PC-9 (cell line): Measurements from ENCODE around the gene CLCN1.

ENCODE experiments used
- EZH2 ChIP-seq: fragments of 200-600 bp; sonication (generic); IDR thresholded peaks from 2 replicates; pipeline ENCODE4 v1.8.0; 2017; ENCODE audit warnings: antibody characterized with exemption, low read depth
- TF ChIP-seq, protein P1 (sequence below): fragments of 200-600 bp; sonication (generic); conservative IDR thresholded peaks from 2 replicates; pipeline ENCODE4 v1.6.1; 2017; ENCODE audit warnings: mixed run types, antibody characterized with exemption, mild to moderate bottlenecking, moderate library complexity

DNA sequence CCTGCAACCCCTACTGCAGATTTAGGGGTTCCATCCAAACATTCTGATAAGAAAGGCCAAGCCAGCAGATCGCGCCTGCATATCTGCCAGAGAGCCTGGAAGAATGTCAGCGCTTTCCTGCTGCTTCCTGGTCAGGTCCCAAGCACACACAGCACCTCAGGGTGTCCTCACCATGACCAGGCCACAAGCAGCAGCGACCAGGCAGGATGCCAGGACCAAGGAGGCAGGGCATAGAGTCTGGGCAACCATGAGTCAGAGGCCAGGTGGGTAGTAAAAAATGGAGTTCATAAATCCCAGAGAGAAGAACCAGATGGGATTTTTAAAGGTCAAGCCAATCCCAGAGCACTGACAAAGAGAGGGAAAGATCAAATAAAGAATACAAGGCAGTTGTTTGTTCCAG is 52.1 kb downstream of the CLCN1 start:
- TF ChIP-seq, protein P1, sequence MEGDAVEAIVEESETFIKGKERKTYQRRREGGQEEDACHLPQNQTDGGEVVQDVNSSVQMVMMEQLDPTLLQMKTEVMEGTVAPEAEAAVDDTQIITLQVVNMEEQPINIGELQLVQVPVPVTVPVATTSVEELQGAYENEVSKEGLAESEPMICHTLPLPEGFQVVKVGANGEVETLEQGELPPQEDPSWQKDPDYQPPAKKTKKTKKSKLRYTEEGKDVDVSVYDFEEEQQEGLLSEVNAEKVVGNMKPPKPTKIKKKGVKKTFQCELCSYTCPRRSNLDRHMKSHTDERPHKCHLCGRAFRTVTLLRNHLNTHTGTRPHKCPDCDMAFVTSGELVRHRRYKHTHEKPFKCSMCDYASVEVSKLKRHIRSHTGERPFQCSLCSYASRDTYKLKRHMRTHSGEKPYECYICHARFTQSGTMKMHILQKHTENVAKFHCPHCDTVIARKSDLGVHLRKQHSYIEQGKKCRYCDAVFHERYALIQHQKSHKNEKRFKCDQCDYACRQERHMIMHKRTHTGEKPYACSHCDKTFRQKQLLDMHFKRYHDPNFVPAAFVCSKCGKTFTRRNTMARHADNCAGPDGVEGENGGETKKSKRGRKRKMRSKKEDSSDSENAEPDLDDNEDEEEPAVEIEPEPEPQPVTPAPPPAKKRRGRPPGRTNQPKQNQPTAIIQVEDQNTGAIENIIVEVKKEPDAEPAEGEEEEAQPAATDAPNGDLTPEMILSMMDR = no peak
- no peak for TF ChIP-seq EZH2
